Activated CD4-positive, alpha-beta T cell treated with anti-CD3 and anti-CD28 coated beads for 4 hours (primary cell): Measurements from ENCODE around the gene PHAF1.
"Not testable (repeated sequence)": the region's sequence is repeated elsewhere in the genome, so short reads cannot be mapped to it uniquely, and the experiment has no call there.

ENCODE experiments used
- DNase-seq, 2 donors: peaks; one replicate each; pipeline ENCODE4 v3.0.0-alpha.2; 2020

The PHAF1 gene

GRCh38 chr16:67105246-67105645 is 4.5 kb upstream of the PHAF1 start:
- no peak for DNase-seq

DNA sequence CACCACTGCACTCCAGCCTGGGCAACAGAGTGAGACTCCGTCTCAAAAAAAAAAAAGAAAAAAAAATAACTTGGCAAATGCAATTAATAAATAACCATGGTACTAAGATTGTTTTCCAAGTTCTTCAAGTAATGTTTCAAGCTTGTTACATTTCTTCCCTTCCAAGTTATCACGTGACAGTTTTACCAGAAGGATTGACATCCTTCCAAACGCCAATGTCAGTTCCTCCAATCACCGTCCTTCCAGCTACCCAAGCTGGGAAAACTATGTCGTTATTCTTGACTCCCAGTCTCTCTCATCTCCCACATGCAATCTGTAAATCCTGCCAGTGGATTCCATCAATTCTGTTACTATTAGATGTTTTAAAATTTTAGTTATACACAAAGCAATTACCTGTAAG is 3.9 kb upstream of the PHAF1 start:
- DNase-seq = no peak

GRCh38 chr16:67108489-67108888 is 1.3 kb upstream of the PHAF1 start:
- no peak for DNase-seq

- DNase-seq = no peak
These were observed 772 bp upstream of the PHAF1 start for GRCh38 chr16:67108931-67109406.

GRCh38 chr16:67111951-67112444 is 2.3 kb downstream of the PHAF1 start:
- no peak for DNase-seq

DNA sequence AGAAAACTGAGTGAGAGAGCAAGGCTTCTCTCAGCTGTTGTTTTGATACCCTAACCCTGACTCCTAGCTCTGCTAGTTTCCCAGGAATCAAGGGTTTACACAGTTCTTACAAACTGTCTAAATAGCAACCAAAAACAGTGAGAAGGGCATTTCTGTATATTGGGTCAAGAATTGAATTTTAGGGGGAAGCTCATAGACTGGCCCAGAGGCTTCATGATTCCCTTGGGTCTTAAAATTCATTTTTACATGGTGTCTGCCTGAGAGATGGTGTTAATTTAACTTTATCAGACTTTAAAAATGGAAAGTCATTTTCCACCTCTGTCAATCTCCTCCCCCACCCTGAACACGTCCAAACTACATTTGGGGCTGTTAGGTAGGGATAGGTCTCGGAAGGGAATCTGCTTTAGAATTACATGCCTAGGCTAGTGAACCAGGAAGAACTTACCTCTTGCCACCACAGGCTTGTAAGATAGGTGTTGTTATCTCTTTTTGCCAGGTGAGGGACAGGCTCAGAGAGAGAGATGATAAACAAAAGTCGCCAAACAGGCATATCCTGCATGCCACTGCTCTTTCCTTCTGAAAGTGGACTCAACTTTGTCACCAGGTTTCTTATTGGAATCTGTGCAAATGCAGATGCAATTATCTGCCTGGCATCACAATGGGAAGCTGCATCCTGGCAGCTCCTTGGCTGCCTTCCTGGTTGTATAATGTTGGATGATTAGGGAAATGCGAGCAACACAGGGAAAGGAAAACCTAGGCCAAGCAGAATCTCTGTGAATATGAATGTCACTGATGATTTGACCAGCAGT is 3.1 kb downstream of the PHAF1 start:
- DNase-seq = no peak

DNA sequence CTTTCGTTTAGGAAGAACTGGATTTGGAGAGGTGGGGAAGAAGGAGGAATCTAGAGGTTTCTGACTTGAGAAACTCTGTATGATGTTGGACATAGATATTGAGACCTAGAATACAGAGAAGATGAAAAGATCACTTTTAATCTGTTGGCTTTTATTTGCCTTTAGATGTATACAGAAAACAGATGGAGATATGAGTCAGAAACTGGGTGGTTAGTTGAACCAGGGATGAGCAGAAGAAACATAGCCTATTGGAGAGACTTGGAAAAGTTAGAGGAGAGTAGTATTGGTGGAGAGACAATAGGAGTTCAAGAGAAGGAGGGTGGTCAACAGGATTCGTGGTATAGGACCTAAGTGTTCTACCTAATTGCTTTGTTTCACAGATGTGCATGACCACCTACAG is 5.1 kb downstream of the PHAF1 start:
- no peak for DNase-seq

- no peak for DNase-seq
These were observed 5.9 kb downstream of the PHAF1 start for GRCh38 chr16:67115639-67116038.

- no peak for DNase-seq
These were observed 6.9 kb downstream of the PHAF1 start for GRCh38 chr16:67116388-67117311.

DNA sequence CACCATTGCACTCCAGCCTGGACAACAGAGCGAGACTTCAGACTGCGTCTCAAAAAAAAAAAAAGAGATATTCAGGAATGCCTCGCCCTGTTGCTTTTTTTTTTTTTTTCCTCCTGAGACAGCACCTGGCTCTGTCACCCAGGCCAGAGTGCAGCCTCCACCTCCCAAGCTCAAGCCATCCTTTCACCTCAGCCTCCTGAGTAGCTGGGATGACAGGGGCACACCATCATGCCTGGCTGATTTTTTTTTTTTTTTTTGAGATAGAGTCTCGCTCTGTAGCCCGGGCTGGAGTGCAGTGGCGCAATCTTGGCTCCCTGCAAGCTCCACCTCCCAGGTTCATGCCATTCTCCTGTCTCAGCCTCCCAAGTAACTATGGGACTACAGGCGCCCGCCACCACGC is 8.0 kb downstream of the PHAF1 start:
- no peak for DNase-seq

DNA sequence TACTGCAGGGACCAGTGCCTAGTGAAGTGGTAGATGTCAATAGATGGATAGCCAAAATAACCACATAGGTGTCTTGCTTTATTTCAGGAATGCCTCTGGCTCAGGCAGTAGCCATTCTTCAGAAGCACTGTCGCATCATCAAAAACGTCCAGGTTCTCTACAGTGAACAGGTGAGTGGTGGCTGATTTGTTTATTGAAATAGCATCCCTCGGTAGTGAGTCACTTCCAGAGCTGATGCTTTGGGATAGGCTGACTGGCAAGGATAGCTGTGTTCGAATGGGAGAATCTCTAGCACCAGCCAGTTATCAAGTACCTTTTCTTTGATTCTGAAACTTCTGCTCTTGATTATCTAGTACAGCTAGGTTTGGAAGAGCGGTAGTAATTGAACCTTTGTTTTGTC is 10.3 kb downstream of the PHAF1 start:
- DNase-seq = no peak

- not testable (repeated sequence) for DNase-seq
These were observed 13.1 kb downstream of the PHAF1 start for GRCh38 chr16:67122799-67123198.

DNA sequence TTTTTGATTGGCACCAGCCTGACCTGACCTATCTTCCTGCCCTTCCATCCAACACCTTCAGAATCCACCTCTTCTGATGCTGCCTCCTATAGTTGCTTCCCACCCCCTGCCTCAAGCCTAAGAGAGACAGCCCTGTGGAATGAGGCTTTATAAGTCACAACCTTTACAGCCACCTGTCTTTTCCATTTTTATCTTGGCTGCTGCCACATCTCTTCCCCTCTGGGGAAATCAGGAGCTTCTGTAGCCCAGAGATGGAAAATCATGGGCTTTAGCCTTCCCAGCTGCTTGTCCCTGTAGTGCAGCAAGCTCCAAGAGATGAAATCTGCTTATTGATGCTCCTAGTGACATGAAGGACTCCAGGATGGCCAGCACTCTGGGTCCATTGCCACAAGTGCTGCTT is 18.7 kb downstream of the PHAF1 start:
- DNase-seq = no peak

- DNase-seq = no peak
These were observed 19.1 kb downstream of the PHAF1 start for GRCh38 chr16:67128887-67129286.

DNA sequence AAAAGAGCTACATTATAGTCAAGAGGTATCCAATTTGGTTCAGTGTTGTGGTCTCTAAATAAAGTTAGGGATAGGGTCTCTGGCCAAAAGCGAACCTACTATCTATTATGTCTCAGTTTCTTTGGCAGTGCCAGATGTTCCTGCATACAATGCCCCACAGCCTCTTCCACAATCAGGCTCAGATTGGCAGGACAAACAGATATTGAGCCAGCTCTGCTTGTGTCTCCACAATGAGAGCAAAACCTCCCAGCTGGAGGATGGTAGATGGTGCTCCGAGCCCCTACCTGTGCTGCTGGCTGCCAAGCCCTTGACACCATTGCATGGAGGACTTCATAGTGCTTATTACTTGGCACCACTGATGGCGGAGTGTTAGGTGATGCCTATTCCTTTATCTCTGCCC is 19.7 kb downstream of the PHAF1 start:
- DNase-seq = no peak

DNA sequence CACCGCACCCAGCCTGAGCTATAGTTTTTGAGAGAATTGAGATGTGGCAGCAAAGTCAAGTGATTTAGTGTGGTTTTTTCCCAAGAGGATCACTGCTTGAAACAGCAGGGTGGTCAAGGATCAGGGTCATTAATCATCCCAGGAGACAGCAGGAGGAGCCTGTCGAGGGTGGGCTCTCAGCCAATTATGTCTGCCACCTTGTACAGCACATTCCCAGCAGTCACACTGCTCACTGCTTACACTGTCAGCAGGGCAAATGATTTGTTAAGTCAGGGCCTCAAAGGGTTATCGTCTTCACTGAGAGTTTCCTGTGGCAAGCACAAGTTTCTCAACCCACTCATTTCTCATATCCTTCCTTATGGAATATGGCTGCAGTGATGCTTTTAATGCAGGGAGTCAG is 27.9 kb downstream of the PHAF1 start:
- DNase-seq = no peak

GRCh38 chr16:67141391-67141790 is 31.6 kb downstream of the PHAF1 start:
- DNase-seq = no peak

DNA sequence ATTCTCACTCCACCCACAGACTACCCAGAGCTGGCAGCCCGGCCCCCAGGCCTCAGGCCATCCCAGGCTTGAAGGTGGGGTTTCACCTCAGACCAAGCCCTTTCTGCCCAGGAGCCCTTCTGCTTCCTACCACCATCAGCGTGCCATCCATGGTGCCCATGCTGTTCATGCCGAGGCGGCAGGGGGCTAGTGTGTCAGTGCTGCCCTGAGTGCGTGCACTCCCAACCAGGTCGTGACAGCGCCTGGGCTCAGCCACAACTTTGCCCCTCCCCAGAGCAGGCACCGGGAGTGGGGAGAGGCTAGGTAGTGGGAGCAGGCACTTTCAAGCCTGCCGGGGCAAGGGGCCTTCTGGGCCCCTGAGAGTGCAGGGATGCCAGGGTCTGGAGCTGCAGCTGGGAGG is 32.6 kb downstream of the PHAF1 start:
- no peak for DNase-seq

DNA sequence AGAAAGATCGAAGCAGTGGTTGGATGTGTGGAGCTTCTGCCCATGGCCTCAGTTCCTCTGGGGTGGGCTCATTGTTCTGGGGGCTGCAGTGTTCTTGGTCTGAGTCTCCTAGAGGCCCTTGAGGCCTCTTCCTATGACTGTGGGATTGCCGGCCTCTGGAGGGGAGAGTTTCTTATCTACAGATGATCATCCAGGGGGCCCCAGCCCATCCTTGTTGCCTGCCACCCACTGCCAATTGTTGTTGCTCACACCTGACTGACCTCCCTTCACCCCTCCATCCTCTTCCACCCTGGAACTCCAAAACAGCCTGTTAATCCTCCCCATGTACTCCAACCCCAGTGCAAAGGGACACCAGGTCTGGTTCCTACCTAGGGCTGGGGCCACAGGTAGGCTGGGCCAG is 35.2 kb downstream of the PHAF1 start:
- no peak for DNase-seq

DNA sequence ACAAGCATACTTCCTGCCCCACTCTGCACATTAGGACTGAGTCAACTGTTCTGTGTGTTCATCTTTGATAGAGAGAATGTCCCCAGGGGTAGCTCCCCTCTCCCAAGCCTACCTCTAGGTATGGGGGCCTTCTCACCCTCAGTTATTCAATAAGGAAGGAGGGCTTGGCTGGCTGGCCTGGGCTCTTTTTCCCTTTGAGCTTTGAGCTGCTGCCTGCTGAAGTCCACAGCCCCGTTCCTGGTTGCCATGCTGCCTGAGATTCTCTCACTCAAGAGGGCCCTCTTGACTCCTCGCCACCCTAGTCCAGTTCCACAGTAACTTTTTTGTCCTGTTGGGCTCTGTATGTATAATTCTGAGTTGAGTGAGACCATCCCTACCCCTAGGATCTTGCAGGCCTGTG is 36.0 kb downstream of the PHAF1 start:
- DNase-seq = no peak

GRCh38 chr16:67146523-67147357 is 37.0 kb downstream of the PHAF1 start:
- DNase-seq = no peak

- no peak for DNase-seq
These were observed 37.8 kb downstream of the PHAF1 start for GRCh38 chr16:67147437-67148140.
